Neuron (in vitro differentiated cells): ENCODE data around the gene ABI3.

ENCODE experiments used
- H2AFZ ChIP-seq: one replicate; pipeline ENCODE4 v1.6.1; 2013; ENCODE audit warnings: low read depth, mild to moderate bottlenecking, inconsistent platforms, low read length, moderate library complexity
- H3K27me3 ChIP-seq: one replicate; pipeline ENCODE4 v1.6.1; 2013; ENCODE audit warnings: low read length; ENCODE audit not compliant: insufficient read depth
- H3K36me3 ChIP-seq: one replicate; pipeline ENCODE4 v1.6.1; 2013; ENCODE audit warnings: low read length; ENCODE audit not compliant: insufficient read depth
- H3K4me1 ChIP-seq: one replicate; pipeline ENCODE4 v1.6.1; 2013; ENCODE audit warnings: low read length; ENCODE audit not compliant: insufficient read depth
- H3K4me3 ChIP-seq: 2 replicates; pipeline ENCODE4 v1.5.1; 2013; ENCODE audit warnings: mild to moderate bottlenecking, low read length, moderate library complexity
- H3K9me3 ChIP-seq: one replicate; pipeline ENCODE4 v1.6.1; 2013; ENCODE audit warnings: low read length

ABI3 gene

GRCh38 chr17:49203796-49204195, 6.7 kb upstream of the ABI3 start:
- Histone ChIP-seq H3K27me3 (peaks cover 12% of the 10 kb centered on the region), H3K9me3 (no peaks in the 10 kb centered on the region), H3K4me3 (no peak overlapping the region), H3K36me3 (no peaks in the 10 kb centered on the region), H2AFZ (no peak overlapping the region), H3K4me1 (no peaks in the 10 kb centered on the region)

GRCh38 chr17:49204516-49204915, 6.0 kb upstream of the ABI3 start:
- Histone ChIP-seq H3K4me3 (no peak overlapping the region), H3K4me1 (no peaks in the 10 kb centered on the region), H2AFZ (no peak overlapping the region), H3K36me3 (no peaks in the 10 kb centered on the region), H3K9me3 (no peaks in the 10 kb centered on the region), H3K27me3 (peaks cover 18% of the 10 kb centered on the region)

GRCh38 chr17:49209061-49209571, 1.4 kb upstream of the ABI3 start:
- Histone ChIP-seq H3K4me3 (no peak overlapping the region), H3K36me3 (no peaks in the 10 kb centered on the region), H3K4me1 (no peaks in the 10 kb centered on the region), H3K27me3 (peaks cover 18% of the 10 kb centered on the region), H2AFZ (no peak overlapping the region), H3K9me3 (no peaks in the 10 kb centered on the region)

- Histone ChIP-seq H3K36me3 (no peaks in the 10 kb centered on the region), H2AFZ (no peak overlapping the region), H3K27me3 (peaks cover 20% of the 10 kb centered on the region), H3K4me1 (no peaks in the 10 kb centered on the region), H3K4me3 (no peak overlapping the region), H3K9me3 (no peaks in the 10 kb centered on the region)
Observed at GRCh38 chr17:49213399-49213798, 2.9 kb downstream of the ABI3 start.

- Histone ChIP-seq H3K36me3 (no peaks in the 10 kb centered on the region), H3K4me3 (no peak overlapping the region), H3K27me3 (peaks cover 19% of the 10 kb centered on the region), H3K9me3 (no peaks in the 10 kb centered on the region), H2AFZ (no peak overlapping the region), H3K4me1 (no peaks in the 10 kb centered on the region)
Observed at GRCh38 chr17:49213847-49214246, 3.3 kb downstream of the ABI3 start.

- Histone ChIP-seq H2AFZ (no peak overlapping the region), H3K36me3 (no peaks in the 10 kb centered on the region), H3K4me3 (no peak overlapping the region), H3K4me1 (no peaks in the 10 kb centered on the region), H3K9me3 (no peaks in the 10 kb centered on the region), H3K27me3 (peaks cover 12% of the 10 kb centered on the region)
Observed at GRCh38 chr17:49214676-49215360, 4.3 kb downstream of the ABI3 start.

GRCh38 chr17:49216482-49216881, 6.0 kb downstream of the ABI3 start:
- no peak overlapping the region for H2AFZ ChIP-seq
- H3K4me3 ChIP-seq, result no peak overlapping the region
- H3K27me3 ChIP-seq, result peaks cover 4% of the 10 kb centered on the region
- H3K36me3 ChIP-seq, result no peaks in the 10 kb centered on the region
- no peaks in the 10 kb centered on the region for H3K4me1 ChIP-seq
- H3K9me3 ChIP-seq, result no peaks in the 10 kb centered on the region

GRCh38 chr17:49216953-49217650, 6.6 kb downstream of the ABI3 start:
- H2AFZ ChIP-seq, result no peak overlapping the region
- H3K27me3 ChIP-seq, result peaks cover 8% of the 10 kb centered on the region
- no peaks in the 10 kb centered on the region for H3K4me1 ChIP-seq

GRCh38 chr17:49217651-49218413, 7.3 kb downstream of the ABI3 start:
- H3K27me3 ChIP-seq, result peaks cover 15% of the 10 kb centered on the region
- H2AFZ ChIP-seq, result no peak overlapping the region
- H3K4me3 ChIP-seq, result no peak overlapping the region
- H3K36me3 ChIP-seq, result no peaks in the 10 kb centered on the region
- no peaks in the 10 kb centered on the region for H3K4me1 ChIP-seq
- H3K9me3 ChIP-seq, result no peaks in the 10 kb centered on the region

More at GRCh38 chr17:49216953-49217650, 6.6 kb downstream of the ABI3 start:
- Histone ChIP-seq H3K36me3 (no peaks in the 10 kb centered on the region), H3K4me3 (no peak overlapping the region), H3K9me3 (no peaks in the 10 kb centered on the region)

GRCh38 chr17:49218941-49219913, 8.7 kb downstream of the ABI3 start:
- H3K27me3 ChIP-seq, result peaks cover 29% of the 10 kb centered on the region
- no peak overlapping the region for H3K4me3 ChIP-seq
- no peak overlapping the region for H2AFZ ChIP-seq
- no peaks in the 10 kb centered on the region for H3K36me3 ChIP-seq
- no peaks in the 10 kb centered on the region for H3K4me1 ChIP-seq
- no peaks in the 10 kb centered on the region for H3K9me3 ChIP-seq

- no peaks in the 10 kb centered on the region for H3K4me1 ChIP-seq
- no peak overlapping the region for H3K4me3 ChIP-seq
- H2AFZ ChIP-seq, result no peak overlapping the region
- H3K9me3 ChIP-seq, result no peaks in the 10 kb centered on the region
- no peaks in the 10 kb centered on the region for H3K36me3 ChIP-seq
- H3K27me3 ChIP-seq, result peaks cover 36% of the 10 kb centered on the region
Observed at GRCh38 chr17:49219987-49220386, 9.5 kb downstream of the ABI3 start.

- peaks cover 60% of the 10 kb centered on the region for H3K27me3 ChIP-seq
- H3K36me3 ChIP-seq, result no peaks in the 10 kb centered on the region
- no peaks in the 10 kb centered on the region for H3K4me1 ChIP-seq
- no peak overlapping the region for H3K4me3 ChIP-seq
- H3K9me3 ChIP-seq, result no peaks in the 10 kb centered on the region
- no peak overlapping the region for H2AFZ ChIP-seq
Observed at GRCh38 chr17:49223168-49223516, 12.6 kb downstream of the ABI3 start.
